ENCODE data around the gene OCSTAMP. TPM values are rescaled to one million over a fixed set of nuclear protein-coding genes. Genes with fewer than 3 reads are reported as not detected.

OCSTAMP gene
- total RNA-seq, 1 donor from 2014 or later, result not detected

- DNase-seq, result no peak
- H3K27ac Mint-ChIP-seq (ENCODE audit: unreplicated experiment), result no peak overlapping the region
- TF ChIP-seq CTCF (IDR thresholded peaks at IDR 0.05; ENCODE audit: partially characterized antibody, unreplicated experiment), result no peak
- peaks cover 5% of the 10 kb centered on the region for H3K27me3 Mint-ChIP-seq (ENCODE audit: unreplicated experiment)
- no peaks in the 10 kb centered on the region for H3K4me1 Mint-ChIP-seq (ENCODE audit: low read depth, unreplicated experiment)
- peaks cover 3% of the 10 kb centered on the region for H3K9me3 Mint-ChIP-seq (ENCODE audit: unreplicated experiment)
- H3K36me3 Mint-ChIP-seq (ENCODE audit: unreplicated experiment), result no peaks in the 10 kb centered on the region
- H3K4me3 Mint-ChIP-seq (ENCODE audit: unreplicated experiment), result no peak overlapping the region
These were observed 20.5 kb upstream of the OCSTAMP start for GRCh38 chr20:46570956-46571355.

DNA sequence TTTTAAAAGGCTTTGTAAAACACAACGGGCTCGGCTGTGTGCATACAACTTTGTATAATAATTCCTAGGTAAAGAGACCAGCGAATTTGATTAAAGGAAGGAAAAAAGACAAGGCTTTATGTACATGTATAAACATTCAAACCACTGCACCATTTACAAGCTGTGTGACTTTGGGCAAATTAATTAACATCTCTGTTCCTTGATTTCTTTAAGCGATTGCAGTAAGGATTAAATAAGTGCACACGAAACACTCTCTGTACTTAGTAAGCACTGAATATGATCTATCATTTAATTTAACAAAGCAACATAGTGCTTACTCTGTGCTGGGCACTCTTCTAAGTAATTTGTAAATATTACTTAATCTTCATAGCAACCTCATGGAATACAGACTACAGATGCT is 19.5 kb upstream of the OCSTAMP start:
- Mint-ChIP-seq H3K36me3 (ENCODE audit: unreplicated experiment) (no peaks in the 10 kb centered on the region), H3K27me3 (ENCODE audit: unreplicated experiment) (peaks cover 5% of the 10 kb centered on the region), H3K27ac (ENCODE audit: unreplicated experiment) (no peak overlapping the region), H3K9me3 (ENCODE audit: unreplicated experiment) (peaks cover 3% of the 10 kb centered on the region), H3K4me1 (ENCODE audit: low read depth, unreplicated experiment) (no peaks in the 10 kb centered on the region), H3K4me3 (ENCODE audit: unreplicated experiment) (no peak overlapping the region)
- TF ChIP-seq CTCF (IDR thresholded peaks at IDR 0.05; ENCODE audit: partially characterized antibody, unreplicated experiment), result no peak
- DNase-seq, result no peak

GRCh38 chr20:46568570-46569129 is 18.2 kb upstream of the OCSTAMP start:
- no peak for TF ChIP-seq CTCF (IDR thresholded peaks at IDR 0.05; ENCODE audit: partially characterized antibody, unreplicated experiment)
- H3K9me3 Mint-ChIP-seq (ENCODE audit: unreplicated experiment), result peaks cover 3% of the 10 kb centered on the region
- H3K36me3 Mint-ChIP-seq (ENCODE audit: unreplicated experiment), result no peaks in the 10 kb centered on the region
- no peaks in the 10 kb centered on the region for H3K4me1 Mint-ChIP-seq (ENCODE audit: low read depth, unreplicated experiment)
- H3K27ac Mint-ChIP-seq (ENCODE audit: unreplicated experiment), result no peak overlapping the region
- DNase-seq, result no peak
- no peak overlapping the region for H3K4me3 Mint-ChIP-seq (ENCODE audit: unreplicated experiment)
- peaks cover 5% of the 10 kb centered on the region for H3K27me3 Mint-ChIP-seq (ENCODE audit: unreplicated experiment)

DNA sequence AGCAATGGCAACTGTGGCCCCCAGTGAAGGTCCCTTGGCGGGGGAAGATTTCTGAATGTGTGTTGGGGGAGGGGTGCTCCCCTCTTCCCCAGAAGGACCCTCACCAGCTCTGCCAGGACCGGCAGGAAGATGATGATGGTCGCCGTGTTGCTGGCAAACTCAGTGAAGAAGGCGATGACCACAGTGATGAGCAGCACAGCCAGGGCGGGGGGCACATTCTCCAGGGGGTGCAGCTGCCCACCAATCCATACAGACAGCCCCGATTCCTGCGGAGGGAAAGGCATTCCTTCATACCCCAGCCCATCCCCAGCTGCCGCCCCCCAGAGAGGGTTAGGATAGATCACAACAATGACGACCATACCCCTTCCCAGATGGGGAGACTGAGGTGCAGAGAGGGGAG is 15.7 kb upstream of the OCSTAMP start:
- Mint-ChIP-seq H3K27me3 (ENCODE audit: unreplicated experiment) (no peaks in the 10 kb centered on the region), H3K4me3 (ENCODE audit: unreplicated experiment) (no peak overlapping the region), H3K9me3 (ENCODE audit: unreplicated experiment) (peaks cover 1% of the 10 kb centered on the region), H3K4me1 (ENCODE audit: low read depth, unreplicated experiment) (no peaks in the 10 kb centered on the region), H3K36me3 (ENCODE audit: unreplicated experiment) (no peaks in the 10 kb centered on the region), H3K27ac (ENCODE audit: unreplicated experiment) (no peak overlapping the region)
- no peak for TF ChIP-seq CTCF (IDR thresholded peaks at IDR 0.05; ENCODE audit: partially characterized antibody, unreplicated experiment)
- no peak for DNase-seq

DNA sequence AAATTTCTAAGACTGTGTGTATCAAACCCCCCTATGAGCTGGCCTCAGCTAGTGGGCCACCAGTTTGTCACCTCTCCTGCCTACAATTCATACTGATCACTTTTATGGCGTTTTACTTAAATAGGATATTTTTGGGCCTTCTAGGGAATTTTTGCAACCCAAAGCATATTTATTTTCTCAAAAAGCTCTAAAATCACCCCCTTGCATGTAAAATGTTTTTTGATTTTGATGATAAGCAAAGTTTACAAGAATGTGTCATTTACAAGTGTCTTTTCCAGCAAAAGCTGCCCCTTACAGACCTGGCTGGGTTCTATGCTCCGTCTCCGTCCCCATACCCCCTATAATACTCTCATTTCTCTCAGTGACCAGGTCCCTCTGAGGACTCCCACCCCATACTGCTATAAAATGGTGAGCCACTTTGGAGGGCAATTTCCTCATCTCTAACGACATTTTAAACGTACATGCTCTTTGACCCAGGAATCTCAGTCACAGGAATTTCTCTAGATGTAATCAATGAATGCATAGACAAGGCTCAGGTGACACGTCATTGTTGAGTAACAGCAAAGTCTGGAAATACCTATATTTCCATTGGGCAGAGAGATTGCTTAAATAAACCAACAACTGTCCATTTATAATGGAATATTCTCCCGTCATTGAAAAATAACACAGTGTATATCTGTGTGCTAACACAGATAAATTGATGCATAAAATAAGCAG is 13.9 kb upstream of the OCSTAMP start:
- H3K36me3 Mint-ChIP-seq (ENCODE audit: unreplicated experiment), result no peaks in the 10 kb centered on the region
- no peak overlapping the region for H3K4me3 Mint-ChIP-seq (ENCODE audit: unreplicated experiment)
- TF ChIP-seq CTCF (IDR thresholded peaks at IDR 0.05; ENCODE audit: partially characterized antibody, unreplicated experiment), result no peak
- peaks cover 4% of the 10 kb centered on the region for H3K4me1 Mint-ChIP-seq (ENCODE audit: low read depth, unreplicated experiment)
- H3K9me3 Mint-ChIP-seq (ENCODE audit: unreplicated experiment), result no peaks in the 10 kb centered on the region
- no peak for DNase-seq
- H3K27ac Mint-ChIP-seq (ENCODE audit: unreplicated experiment), result no peak overlapping the region
- no peaks in the 10 kb centered on the region for H3K27me3 Mint-ChIP-seq (ENCODE audit: unreplicated experiment)
